GM12874 (cell line): ENCODE results near the gene SHISA5.

ENCODE experiments used
- CTCF ChIP-seq: IDR thresholded peaks from 2 replicates; pipeline ENCODE4 v1.5.1; 2011; ENCODE audit warnings: low read depth, mild to moderate bottlenecking, control low read depth, low read length, moderate library complexity; ENCODE audit not compliant: insufficient read depth

Gene SHISA5

GRCh38 chr3:48423883-48424695 is 79.9 kb downstream of the SHISA5 start:
- no peak for TF ChIP-seq CTCF

- no peak for TF ChIP-seq CTCF
These were observed 80.6 kb downstream of the SHISA5 start for GRCh38 chr3:48423241-48423882.

- TF ChIP-seq CTCF: no peak
These were observed 81.3 kb downstream of the SHISA5 start for GRCh38 chr3:48422681-48423080.

- no peak for TF ChIP-seq CTCF
These were observed 81.7 kb downstream of the SHISA5 start for GRCh38 chr3:48422272-48422671.

GRCh38 chr3:48420561-48420960 is 83.4 kb downstream of the SHISA5 start:
- no peak for TF ChIP-seq CTCF

GRCh38 chr3:48419597-48419996 is 84.4 kb downstream of the SHISA5 start:
- TF ChIP-seq CTCF: no peak

GRCh38 chr3:48419149-48419548 is 84.8 kb downstream of the SHISA5 start:
- no peak for TF ChIP-seq CTCF
